HG02678 (cell line): ENCODE data around the gene MPC1.
"Not testable (repeated sequence)": the region's sequence is repeated elsewhere in the genome, so short reads cannot be mapped to it uniquely, and the experiment has no call there.

Source experiments
- ATAC-seq: cut with Tn5 transposase; IDR thresholded peaks from one replicate; pipeline ENCODE4 v1.9.1; 2021; ENCODE audit warnings: mild to moderate bottlenecking, moderate library complexity; ENCODE audit not compliant: unreplicated experiment

MPC1 gene

GRCh38 chr6:166348305-166348949 is 34.3 kb downstream of the MPC1 start:
- ATAC-seq: no peak

- no peak for ATAC-seq
Measured at GRCh38 chr6:166346965-166347364, 35.8 kb downstream of the MPC1 start.

- ATAC-seq: no peak
Measured at GRCh38 chr6:166346449-166346848, 36.3 kb downstream of the MPC1 start.

GRCh38 chr6:166345672-166346071 is 37.1 kb downstream of the MPC1 start:
- not testable (repeated sequence) for ATAC-seq

GRCh38 chr6:166344921-166345320 is 37.8 kb downstream of the MPC1 start:
- not testable (repeated sequence) for ATAC-seq

GRCh38 chr6:166344240-166344639 is 38.5 kb downstream of the MPC1 start:
- no peak for ATAC-seq

GRCh38 chr6:166343150-166343487 is 39.6 kb downstream of the MPC1 start:
- ATAC-seq: peak; percentile 15

- ATAC-seq: peak; percentile 94
Measured at GRCh38 chr6:166342349-166343149, 40.2 kb downstream of the MPC1 start, which contains the start of gene SFT2D1. Gene SFT2D1 (minus strand): TSS chr6:166342545. CDS start chr6:166342481, 64 bp downstream.

GRCh38 chr6:166341977-166342348 is 40.8 kb downstream of the MPC1 start:
- no peak for ATAC-seq

- no peak for ATAC-seq
Measured at GRCh38 chr6:166341464-166341863, 41.3 kb downstream of the MPC1 start.

GRCh38 chr6:166338854-166339253 is 43.9 kb downstream of the MPC1 start:
- no peak for ATAC-seq

GRCh38 chr6:166336847-166337246 is 45.9 kb downstream of the MPC1 start:
- ATAC-seq: no peak

- peak; percentile 56 for ATAC-seq
Measured at GRCh38 chr6:166335378-166336302, 47.1 kb downstream of the MPC1 start.

- no peak for ATAC-seq
Measured at GRCh38 chr6:166334878-166335277, 47.9 kb downstream of the MPC1 start.

GRCh38 chr6:166333172-166333995 is 49.4 kb downstream of the MPC1 start:
- peak; percentile 70 for ATAC-seq

- ATAC-seq: no peak
Measured at GRCh38 chr6:166331503-166332415, 51.0 kb downstream of the MPC1 start.

GRCh38 chr6:166330612-166331011 is 52.1 kb downstream of the MPC1 start:
- no peak for ATAC-seq

GRCh38 chr6:166325383-166326042 is 57.2 kb downstream of the MPC1 start:
- peak; percentile 89 for ATAC-seq

GRCh38 chr6:166323395-166323794 is 59.3 kb downstream of the MPC1 start:
- ATAC-seq: no peak
